HEK293 (cell line): ENCODE data around the gene EGFLAM.
A peak's percentile ranks its signal among the peaks of the same experiment; 100 is the strongest.

Experiments
- HOXA7 ChIP-seq: sonication (generic); formaldehyde crosslinking; IDR thresholded peaks from 2 replicates; pipeline ENCODE4 v1.8.1; 2022; ENCODE audit warnings: missing genetic modification reagents, borderline replicate concordance
- IKZF3 ChIP-seq: fragments of 450-650 bp; IDR thresholded peaks from 2 replicates; pipeline ENCODE4 v1.5.0; 2018; ENCODE audit warnings: missing biosample characterization, mild to moderate bottlenecking, missing genetic modification characterization, moderate library complexity
- OSR2 ChIP-seq: fragments of 450-650 bp; formaldehyde crosslinking; IDR thresholded peaks from 2 replicates; pipeline ENCODE4 v1.5.1; 2016; ENCODE audit warnings: missing biosample characterization, missing genetic modification characterization
- PRDM1 ChIP-seq: fragments of 450-650 bp; formaldehyde crosslinking; IDR thresholded peaks from 2 replicates; pipeline ENCODE4; 2016; ENCODE audit warnings: missing biosample characterization, missing genetic modification characterization
- TCF7L2 ChIP-seq: IDR thresholded peaks from 2 replicates; pipeline ENCODE4 v1.6.1; 2011; ENCODE audit warnings: low read depth, mild to moderate bottlenecking, inconsistent platforms, low read length, moderate library complexity, borderline replicate concordance
- YY2 ChIP-seq: fragments of 450-650 bp; formaldehyde crosslinking; IDR thresholded peaks from 2 replicates; pipeline ENCODE4 v1.5.1; 2016; ENCODE audit warnings: missing biosample characterization, missing genetic modification characterization
- ZBTB48 ChIP-seq: fragments of 450-650 bp; formaldehyde crosslinking; IDR thresholded peaks from 2 replicates; pipeline ENCODE4 v1.5.1; 2016; ENCODE audit warnings: missing biosample characterization, missing genetic modification characterization
- ZEB2 ChIP-seq: fragments of 450-650 bp; formaldehyde crosslinking; IDR thresholded peaks from 2 replicates; pipeline ENCODE4 v1.5.1; 2016; ENCODE audit warnings: missing biosample characterization, missing genetic modification characterization
- ZNF112 ChIP-seq: fragments of 450-650 bp; formaldehyde crosslinking; IDR thresholded peaks from 2 replicates; pipeline ENCODE4 v1.5.0; 2017; ENCODE audit warnings: missing biosample characterization, missing genetic modification characterization
- ZNF155 ChIP-seq: fragments of 450-650 bp; formaldehyde crosslinking; IDR thresholded peaks from 2 replicates; pipeline ENCODE4 v1.5.1; 2016; ENCODE audit warnings: missing biosample characterization, missing genetic modification characterization
- ZNF175 ChIP-seq: fragments of 450-650 bp; formaldehyde crosslinking; IDR thresholded peaks from 2 replicates; pipeline ENCODE4 v1.5.1; 2016; ENCODE audit warnings: missing biosample characterization, missing genetic modification characterization
- ZNF2 ChIP-seq: fragments of 450-650 bp; formaldehyde crosslinking; IDR thresholded peaks from 2 replicates; pipeline ENCODE4 v1.5.1; 2016; ENCODE audit warnings: missing biosample characterization, missing genetic modification characterization
- ZNF24 ChIP-seq: fragments of 450-650 bp; formaldehyde crosslinking; IDR thresholded peaks from 2 replicates; pipeline ENCODE4 v1.5.1; 2016; ENCODE audit warnings: missing biosample characterization, missing genetic modification characterization
- ZNF248 ChIP-seq: fragments of 450-650 bp; formaldehyde crosslinking; IDR thresholded peaks from 2 replicates; pipeline ENCODE4 v1.5.1; 2017; ENCODE audit warnings: missing biosample characterization, missing genetic modification characterization
- ZNF324 ChIP-seq: fragments of 450-650 bp; formaldehyde crosslinking; IDR thresholded peaks from 2 replicates; pipeline ENCODE4 v1.5.1; 2016; ENCODE audit warnings: missing biosample characterization, missing genetic modification characterization
- ZNF404 ChIP-seq: fragments of 450-650 bp; formaldehyde crosslinking; IDR thresholded peaks from 2 replicates; pipeline ENCODE4 v1.5.1; 2017; ENCODE audit warnings: missing biosample characterization, missing genetic modification characterization
- ZNF423 ChIP-seq: fragments of 450-650 bp; formaldehyde crosslinking; IDR thresholded peaks from 2 replicates; pipeline ENCODE4 v1.5.1; 2016; ENCODE audit warnings: missing biosample characterization, missing genetic modification characterization
- ZNF48 ChIP-seq: fragments of 450-650 bp; formaldehyde crosslinking; IDR thresholded peaks from 2 replicates; pipeline ENCODE4 v1.5.1; 2016; ENCODE audit warnings: missing biosample characterization, missing genetic modification characterization
- ZNF548 ChIP-seq: fragments of 450-650 bp; formaldehyde crosslinking; IDR thresholded peaks from 2 replicates; pipeline ENCODE4 v1.5.1; 2016; ENCODE audit warnings: missing biosample characterization, missing genetic modification characterization
- ZNF670 ChIP-seq: fragments of 450-650 bp; formaldehyde crosslinking; IDR thresholded peaks from 2 replicates; pipeline ENCODE4 v1.5.1; 2016; ENCODE audit warnings: missing biosample characterization, missing genetic modification characterization, low read depth
- ZNF791 ChIP-seq: fragments of 450-650 bp; formaldehyde crosslinking; IDR thresholded peaks from 2 replicates; pipeline ENCODE4 v1.5.1; 2016; ENCODE audit warnings: missing biosample characterization, missing genetic modification characterization
- ZNF792 ChIP-seq: fragments of 450-650 bp; formaldehyde crosslinking; IDR thresholded peaks from 2 replicates; pipeline ENCODE4 v1.5.1; 2016; ENCODE audit warnings: missing biosample characterization, missing genetic modification characterization
- ZNF843 ChIP-seq: fragments of 450-650 bp; formaldehyde crosslinking; IDR thresholded peaks from 2 replicates; pipeline ENCODE4 v1.5.1; 2016; ENCODE audit warnings: missing biosample characterization, missing genetic modification characterization
- ZSCAN16 ChIP-seq: fragments of 450-650 bp; formaldehyde crosslinking; IDR thresholded peaks from 2 replicates; pipeline ENCODE4 v1.5.1; 2016; ENCODE audit warnings: missing biosample characterization, missing genetic modification characterization
- ZSCAN30 ChIP-seq: fragments of 450-650 bp; IDR thresholded peaks from 2 replicates; pipeline ENCODE4 v1.5.1; 2018; ENCODE audit warnings: missing biosample characterization, mild to moderate bottlenecking, missing genetic modification characterization, moderate library complexity
- TF ChIP-seq, protein P1 (sequence below): fragments of 450-650 bp; IDR thresholded peaks from 2 replicates; pipeline ENCODE4 v1.5.1; 2018; ENCODE audit warnings: missing biosample characterization, missing genetic modification characterization
- TF ChIP-seq, protein P2 (sequence below): fragments of 450-650 bp; formaldehyde crosslinking; IDR thresholded peaks from 2 replicates; pipeline ENCODE4 v1.5.0; 2017; ENCODE audit warnings: missing biosample characterization, missing genetic modification characterization, borderline replicate concordance
- TF ChIP-seq, protein P3 (sequence below): fragments of 450-650 bp; formaldehyde crosslinking; IDR thresholded peaks from 2 replicates; pipeline ENCODE4 v1.5.1; 2016; ENCODE audit warnings: missing biosample characterization, missing genetic modification characterization
- TF ChIP-seq, protein P4 (sequence below): fragments of 450-650 bp; formaldehyde crosslinking; IDR thresholded peaks from 2 replicates; pipeline ENCODE4 v1.5.1; 2016; ENCODE audit warnings: missing biosample characterization, missing genetic modification characterization

The EGFLAM gene

DNA sequence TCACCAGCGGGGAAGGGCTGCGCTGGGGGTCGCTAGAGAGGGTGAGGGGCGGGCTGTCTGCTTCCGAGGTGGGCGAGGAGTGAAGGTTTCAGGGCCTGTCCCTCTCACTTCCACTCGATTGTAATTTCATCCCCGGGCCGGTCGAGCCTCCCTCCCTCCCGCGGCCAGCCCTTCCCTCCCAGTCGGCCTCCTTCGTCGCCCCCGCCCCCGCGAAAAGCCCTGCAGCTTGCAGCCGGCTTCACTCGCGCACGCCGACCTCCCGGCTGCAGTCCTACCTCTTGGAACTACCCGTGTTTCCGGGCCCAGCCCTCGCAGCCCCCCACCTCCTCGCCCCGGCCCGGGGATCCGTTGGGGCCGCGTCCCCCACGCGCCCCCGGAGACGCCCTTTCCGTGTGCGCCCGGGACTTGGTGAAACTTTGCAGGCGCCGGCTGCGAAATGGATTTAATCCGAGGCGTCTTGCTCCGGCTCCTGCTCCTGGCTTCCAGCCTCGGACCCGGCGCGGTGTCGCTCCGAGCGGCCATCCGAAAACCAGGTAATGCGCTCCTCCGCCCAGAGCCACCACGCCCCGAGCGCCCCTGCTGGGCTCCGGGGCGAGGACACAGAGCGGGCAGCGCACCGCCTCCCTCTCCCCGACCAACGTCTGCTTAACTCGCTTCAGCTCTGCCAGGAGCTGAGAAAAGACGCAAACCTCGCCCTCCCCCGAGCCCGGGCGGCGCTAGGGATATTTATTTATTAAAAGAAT, at the start of gene EGFLAM (continued):
- TF ChIP-seq ZNF843 (tag by site-specific recombination) (no peak), ZNF548 (tag by site-specific recombination) (peak; percentile 39; the same call in 1 of the 2 replicates), ZNF48 (tag by site-specific recombination) (no peak), ZEB2 (tag by site-specific recombination) (peak; percentile 84), ZNF423 (tag by site-specific recombination) (no peak), PRDM1 (tag by site-specific recombination) (peak; percentile 57), ZNF112 (tag by site-specific recombination) (no peak), YY2 (tag by site-specific recombination) (no peak), ZNF24 (tag by site-specific recombination) (no peak), ZNF791 (no peak), ZSCAN30 (tag by site-specific recombination) (0 out of 2 replicates have a peak, but pooled peaks have one; percentile 22), ZBTB48 (tag by site-specific recombination) (no peak), OSR2 (tag by site-specific recombination) (no peak), IKZF3 (no peak), ZNF404 (tag by site-specific recombination) (no peak), ZNF2 (tag by site-specific recombination) (peak; percentile 63; the same call in 1 of the 2 replicates), ZNF155 (tag by site-specific recombination) (no peak), ZNF248 (no peak), ZNF324 (tag by site-specific recombination) (no peak), ZSCAN16 (tag by site-specific recombination) (no peak), ZNF670 (tag by site-specific recombination) (no peak), ZNF175 (tag by site-specific recombination) (no peak), HOXA7 (CRISPR knock-in tag) (no peak), ZNF792 (tag by site-specific recombination) (no peak), TCF7L2 (no peak)
- TF ChIP-seq, protein P1, sequence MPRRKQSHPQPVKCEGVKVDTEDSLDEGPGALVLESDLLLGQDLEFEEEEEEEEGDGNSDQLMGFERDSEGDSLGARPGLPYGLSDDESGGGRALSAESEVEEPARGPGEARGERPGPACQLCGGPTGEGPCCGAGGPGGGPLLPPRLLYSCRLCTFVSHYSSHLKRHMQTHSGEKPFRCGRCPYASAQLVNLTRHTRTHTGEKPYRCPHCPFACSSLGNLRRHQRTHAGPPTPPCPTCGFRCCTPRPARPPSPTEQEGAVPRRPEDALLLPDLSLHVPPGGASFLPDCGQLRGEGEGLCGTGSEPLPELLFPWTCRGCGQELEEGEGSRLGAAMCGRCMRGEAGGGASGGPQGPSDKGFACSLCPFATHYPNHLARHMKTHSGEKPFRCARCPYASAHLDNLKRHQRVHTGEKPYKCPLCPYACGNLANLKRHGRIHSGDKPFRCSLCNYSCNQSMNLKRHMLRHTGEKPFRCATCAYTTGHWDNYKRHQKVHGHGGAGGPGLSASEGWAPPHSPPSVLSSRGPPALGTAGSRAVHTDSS (tag by site-specific recombination) = no peak
- TF ChIP-seq, protein P2, sequence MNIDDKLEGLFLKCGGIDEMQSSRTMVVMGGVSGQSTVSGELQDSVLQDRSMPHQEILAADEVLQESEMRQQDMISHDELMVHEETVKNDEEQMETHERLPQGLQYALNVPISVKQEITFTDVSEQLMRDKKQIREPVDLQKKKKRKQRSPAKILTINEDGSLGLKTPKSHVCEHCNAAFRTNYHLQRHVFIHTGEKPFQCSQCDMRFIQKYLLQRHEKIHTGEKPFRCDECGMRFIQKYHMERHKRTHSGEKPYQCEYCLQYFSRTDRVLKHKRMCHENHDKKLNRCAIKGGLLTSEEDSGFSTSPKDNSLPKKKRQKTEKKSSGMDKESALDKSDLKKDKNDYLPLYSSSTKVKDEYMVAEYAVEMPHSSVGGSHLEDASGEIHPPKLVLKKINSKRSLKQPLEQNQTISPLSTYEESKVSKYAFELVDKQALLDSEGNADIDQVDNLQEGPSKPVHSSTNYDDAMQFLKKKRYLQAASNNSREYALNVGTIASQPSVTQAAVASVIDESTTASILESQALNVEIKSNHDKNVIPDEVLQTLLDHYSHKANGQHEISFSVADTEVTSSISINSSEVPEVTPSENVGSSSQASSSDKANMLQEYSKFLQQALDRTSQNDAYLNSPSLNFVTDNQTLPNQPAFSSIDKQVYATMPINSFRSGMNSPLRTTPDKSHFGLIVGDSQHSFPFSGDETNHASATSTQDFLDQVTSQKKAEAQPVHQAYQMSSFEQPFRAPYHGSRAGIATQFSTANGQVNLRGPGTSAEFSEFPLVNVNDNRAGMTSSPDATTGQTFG (tag by site-specific recombination) = no peak
- TF ChIP-seq, protein P3, sequence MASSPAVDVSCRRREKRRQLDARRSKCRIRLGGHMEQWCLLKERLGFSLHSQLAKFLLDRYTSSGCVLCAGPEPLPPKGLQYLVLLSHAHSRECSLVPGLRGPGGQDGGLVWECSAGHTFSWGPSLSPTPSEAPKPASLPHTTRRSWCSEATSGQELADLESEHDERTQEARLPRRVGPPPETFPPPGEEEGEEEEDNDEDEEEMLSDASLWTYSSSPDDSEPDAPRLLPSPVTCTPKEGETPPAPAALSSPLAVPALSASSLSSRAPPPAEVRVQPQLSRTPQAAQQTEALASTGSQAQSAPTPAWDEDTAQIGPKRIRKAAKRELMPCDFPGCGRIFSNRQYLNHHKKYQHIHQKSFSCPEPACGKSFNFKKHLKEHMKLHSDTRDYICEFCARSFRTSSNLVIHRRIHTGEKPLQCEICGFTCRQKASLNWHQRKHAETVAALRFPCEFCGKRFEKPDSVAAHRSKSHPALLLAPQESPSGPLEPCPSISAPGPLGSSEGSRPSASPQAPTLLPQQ (tag by site-specific recombination) = peak; percentile 24; the same call in 1 of the 2 replicates
- TF ChIP-seq, protein P4, sequence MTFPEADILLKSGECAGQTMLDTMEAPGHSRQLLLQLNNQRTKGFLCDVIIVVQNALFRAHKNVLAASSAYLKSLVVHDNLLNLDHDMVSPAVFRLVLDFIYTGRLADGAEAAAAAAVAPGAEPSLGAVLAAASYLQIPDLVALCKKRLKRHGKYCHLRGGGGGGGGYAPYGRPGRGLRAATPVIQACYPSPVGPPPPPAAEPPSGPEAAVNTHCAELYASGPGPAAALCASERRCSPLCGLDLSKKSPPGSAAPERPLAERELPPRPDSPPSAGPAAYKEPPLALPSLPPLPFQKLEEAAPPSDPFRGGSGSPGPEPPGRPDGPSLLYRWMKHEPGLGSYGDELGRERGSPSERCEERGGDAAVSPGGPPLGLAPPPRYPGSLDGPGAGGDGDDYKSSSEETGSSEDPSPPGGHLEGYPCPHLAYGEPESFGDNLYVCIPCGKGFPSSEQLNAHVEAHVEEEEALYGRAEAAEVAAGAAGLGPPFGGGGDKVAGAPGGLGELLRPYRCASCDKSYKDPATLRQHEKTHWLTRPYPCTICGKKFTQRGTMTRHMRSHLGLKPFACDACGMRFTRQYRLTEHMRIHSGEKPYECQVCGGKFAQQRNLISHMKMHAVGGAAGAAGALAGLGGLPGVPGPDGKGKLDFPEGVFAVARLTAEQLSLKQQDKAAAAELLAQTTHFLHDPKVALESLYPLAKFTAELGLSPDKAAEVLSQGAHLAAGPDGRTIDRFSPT (tag by site-specific recombination) = peak; percentile 31; the same call in 1 of the 2 replicates
